GM21723 (cell line): Measurements from ENCODE around the gene ZNF432.

Source experiments
- ATAC-seq: cut with Tn5 transposase; IDR thresholded peaks from one replicate; pipeline ENCODE4 v1.9.1; 2021; ENCODE audit warnings: mild to moderate bottlenecking, moderate library complexity; ENCODE audit not compliant: unreplicated experiment

ZNF432 gene

DNA sequence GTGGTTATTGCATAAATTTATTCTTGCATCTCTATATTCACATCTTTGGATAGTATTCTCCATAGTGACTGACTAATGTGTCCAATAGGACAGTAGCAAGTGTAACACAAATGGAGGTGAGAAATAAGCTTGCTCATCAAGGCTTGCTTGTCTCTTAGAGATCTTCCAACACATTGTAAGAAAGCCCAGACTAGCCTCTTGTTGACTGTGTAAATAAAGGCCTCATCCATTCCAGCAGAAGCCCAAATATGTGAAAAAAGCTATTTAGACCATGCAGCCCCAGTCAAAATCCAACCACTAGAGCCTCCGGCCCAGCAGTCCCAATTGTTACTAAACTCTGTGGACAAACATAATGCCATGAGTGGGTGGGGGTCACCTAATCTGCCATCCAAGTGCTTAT lies 38.0 kb downstream of the ZNF432 start:
- no peak for ATAC-seq

DNA sequence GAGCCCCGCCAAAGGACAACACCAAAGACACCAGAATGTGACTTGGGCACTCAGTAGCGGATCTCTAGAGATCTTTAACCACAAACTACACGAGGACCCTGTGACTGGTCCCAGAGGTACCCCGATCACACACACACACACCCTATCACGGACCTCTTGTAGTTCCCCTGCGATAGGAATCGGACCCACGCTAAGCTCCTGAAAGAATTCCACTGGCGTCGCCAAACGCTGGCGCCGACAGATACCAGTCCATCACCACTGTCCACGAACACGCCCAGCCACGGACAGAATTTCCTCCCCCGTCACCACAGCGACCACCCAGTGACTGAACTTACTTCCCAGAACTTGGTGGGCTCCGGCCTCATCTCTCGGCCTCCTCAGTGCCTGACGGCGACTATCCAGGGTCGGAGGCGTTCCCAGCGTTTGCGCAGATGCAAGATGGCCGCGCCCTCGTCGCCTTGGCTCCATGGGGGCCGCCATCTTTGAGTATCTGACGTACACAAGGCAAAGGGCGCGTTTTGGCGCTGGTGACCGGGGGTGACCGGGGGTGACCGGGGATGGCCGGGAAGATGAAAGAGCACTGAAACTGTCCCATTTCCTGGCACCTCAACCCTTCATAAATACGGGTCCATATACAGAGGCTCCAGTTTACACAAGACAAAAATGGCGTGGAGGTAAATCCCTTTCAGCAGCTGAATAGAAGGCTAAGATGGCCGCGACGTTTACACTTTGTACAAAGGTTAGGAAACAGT lies 40.7 kb downstream of the ZNF432 start, which contains the start of gene ZNF615:
ZNF615 (minus strand) TSS at position 406 of the 752 bp plus-strand sequence. CDS start 4,500 bp downstream, outside the sequence.
- peak; percentile 84 for ATAC-seq

DNA sequence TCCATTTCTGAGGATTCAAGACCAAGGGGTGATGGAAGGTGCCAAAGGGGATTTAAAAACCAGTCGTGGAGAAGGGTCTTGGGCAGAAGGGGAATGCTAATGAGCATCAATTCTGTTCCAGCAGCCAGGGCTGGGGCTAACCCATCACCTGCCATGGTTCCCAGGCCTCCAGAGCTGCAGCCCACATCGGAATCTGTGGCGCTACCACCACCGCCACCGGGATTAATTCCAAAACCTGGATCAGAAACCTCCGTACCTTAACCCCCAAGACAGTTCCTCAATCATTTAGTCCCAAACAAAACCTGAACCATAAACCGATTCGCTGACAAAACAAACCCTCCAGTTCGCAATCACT lies 41.2 kb downstream of the ZNF432 start:
- no peak for ATAC-seq

DNA sequence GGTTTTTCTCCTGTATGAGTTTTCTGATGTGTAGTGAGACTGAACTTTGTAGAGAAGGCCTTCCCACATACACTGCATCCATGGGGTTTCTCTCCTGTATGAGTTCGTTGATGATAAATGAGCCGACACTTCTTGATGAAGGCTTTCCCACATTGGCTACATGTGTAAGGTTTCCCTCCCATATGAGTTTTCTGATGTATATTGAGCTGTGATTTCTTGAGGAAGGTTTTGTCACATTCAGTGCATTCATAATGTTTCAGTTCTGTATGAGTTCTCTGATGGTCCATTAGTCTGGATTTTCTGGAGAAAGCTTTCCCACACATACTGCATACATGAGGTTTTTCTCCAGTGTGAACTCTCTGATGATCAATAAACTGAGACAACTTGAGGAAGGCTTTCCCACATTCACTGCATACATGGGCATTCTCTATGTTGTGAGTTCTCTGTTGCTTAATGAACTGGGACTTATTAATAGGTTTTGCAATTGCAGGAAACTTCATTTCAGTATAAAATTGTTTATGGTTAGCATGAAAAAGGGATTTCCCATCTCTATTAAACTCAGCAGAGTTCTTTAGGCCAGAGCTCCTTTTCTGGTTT lies 54.5 kb downstream of the ZNF432 start:
- ATAC-seq, result no peak

DNA sequence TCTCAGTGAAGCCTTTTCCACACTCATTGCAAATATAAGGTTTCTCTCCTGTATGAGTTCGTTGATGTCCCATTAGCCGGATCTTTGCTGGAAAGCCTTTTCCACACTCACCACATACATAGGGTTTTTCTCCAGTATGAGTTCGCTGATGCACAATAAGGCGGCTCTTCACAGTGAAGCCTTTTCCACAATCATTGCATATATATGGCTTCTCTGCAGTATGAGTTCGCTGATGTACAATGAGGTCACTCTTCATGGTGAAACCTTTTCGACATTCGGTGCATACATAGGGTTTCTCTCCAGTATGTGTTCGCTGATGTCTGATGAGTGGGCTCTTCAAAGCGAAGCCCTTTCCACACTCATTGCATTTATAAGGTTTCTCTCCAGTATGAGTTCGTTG lies 55.2 kb downstream of the ZNF432 start:
- no peak for ATAC-seq

DNA sequence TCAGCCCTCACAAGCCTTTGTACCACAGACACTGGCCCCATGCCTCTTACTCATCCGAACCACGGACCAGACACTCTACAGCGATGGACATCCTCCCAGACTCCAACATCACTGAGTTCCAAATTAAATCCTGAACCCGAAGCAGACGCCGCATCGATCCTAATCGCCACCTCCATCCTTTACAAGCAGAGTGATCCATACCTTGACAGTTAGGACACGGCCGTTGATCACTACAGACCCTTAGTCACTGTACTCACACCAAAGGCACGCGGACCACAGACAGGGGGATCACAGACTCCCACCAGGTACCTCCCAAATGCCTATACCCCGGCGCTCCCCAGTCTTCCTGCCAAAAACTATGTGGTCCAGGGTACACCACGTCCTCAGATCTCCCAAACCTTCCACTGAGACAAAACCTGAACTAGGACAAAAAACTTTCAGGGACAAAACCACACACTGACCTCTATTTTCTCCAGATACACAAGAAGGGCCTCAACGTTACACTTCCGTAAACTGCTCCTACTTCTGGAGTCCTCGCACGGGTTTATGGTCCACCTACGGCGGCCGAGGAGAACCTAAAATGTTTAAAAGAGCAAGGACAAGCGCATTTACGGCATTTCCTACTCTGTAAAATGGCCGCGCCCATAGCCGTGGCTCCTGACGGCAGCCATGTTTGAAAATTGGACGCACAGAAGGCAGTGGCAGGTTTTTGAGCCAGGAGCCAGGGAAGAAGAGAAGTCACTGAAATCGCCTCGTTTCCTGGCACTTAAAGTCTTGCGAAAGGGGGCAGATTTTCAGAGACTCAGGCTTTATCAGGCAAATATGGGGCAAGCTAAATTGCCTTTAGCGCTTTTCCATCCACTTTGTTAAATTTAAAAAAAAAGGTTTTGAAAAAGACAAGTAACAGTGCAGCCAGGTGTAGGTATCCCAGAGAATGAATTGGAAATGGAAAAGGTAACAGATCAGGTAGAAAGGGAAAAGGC lies 62.0 kb downstream of the ZNF432 start, which contains the start of gene ZNF350:
ZNF350 (minus strand) TSS at position 532 of the 983 bp plus-strand sequence. CDS start 12,480 bp downstream, outside the sequence.
- ATAC-seq, result peak; percentile 92

DNA sequence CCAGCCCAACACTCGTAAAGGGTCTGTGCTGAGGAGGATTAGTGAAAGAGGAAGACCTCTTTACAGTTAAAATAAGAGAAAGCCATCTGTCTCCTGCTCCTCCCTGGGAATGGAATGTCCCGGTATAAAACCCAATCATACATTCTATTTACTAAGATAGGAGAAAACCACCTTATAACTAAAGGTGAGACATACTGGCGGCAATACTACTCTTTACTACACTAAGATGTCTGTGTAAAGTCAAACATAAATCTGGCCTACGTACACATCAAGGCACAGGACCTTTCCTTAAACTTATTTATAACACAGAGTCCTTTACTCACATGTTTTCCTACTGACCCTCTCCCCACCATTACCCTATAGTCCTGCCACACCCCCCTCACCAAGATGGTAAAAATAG lies 65.3 kb downstream of the ZNF432 start:
- ATAC-seq, result no peak
